Endometrium (tissue), 2 donors: ENCODE results near the gene SPTLC2.
"Not testable (repeated sequence)": the region's sequence is repeated elsewhere in the genome, so short reads cannot be mapped to it uniquely, and the experiment has no call there.

Source experiments
- FAIRE-seq: peaks from 2 replicates; lab custom pipeline; 2012; peaks lifted over from hg19 to GRCh38; lab: Jason Lieb, UNC
- donor health status: control.
- donor health status: control.

SPTLC2 gene

GRCh38 chr14:77616454-77617229, at the start of gene SPTLC2:
Gene SPTLC2, minus strand, starts transcription at chr14:77616637. Its CDS starts 58 bp downstream, at chr14:77616579.
- FAIRE-seq: peak; percentile 99

DNA sequence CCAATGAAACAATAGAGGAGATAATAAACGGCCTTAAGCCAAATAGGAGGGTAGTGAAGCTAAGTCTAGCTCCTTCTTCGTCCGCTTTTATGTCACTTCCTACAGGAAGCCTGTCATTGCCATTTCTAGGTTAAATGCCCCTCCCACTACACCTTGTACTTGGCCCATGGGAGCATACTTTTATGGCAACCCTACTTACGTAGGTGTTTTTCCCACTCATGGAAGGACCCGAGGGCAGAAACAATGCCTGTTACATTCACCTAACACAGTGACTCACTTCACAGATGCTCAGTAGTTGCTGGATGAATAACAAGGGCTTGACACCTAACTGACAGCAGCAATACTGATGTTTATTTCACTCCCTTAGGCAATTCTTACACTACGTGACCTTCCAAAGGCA, 46.9 kb upstream of the SPTLC2 start:
- FAIRE-seq: no peak

DNA sequence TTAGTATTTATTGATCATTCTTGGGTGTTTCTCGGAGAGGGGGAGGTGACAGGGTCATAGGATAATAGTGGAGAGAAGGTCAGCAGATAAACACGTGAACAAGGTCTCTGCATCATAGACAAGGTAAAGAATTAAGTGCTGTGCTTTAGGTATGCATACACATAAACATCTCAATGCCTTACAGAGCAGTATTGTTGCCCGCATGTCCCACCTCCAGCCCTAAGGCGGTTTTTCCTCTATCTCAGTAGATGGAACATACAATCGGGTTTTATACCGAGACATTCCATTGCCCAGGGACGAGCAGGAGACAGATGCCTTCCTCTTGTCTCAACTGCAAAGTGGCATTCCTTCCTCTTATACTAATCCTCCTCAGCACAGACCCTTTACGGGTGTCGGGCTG, 45.1 kb upstream of the SPTLC2 start:
- FAIRE-seq: not testable (repeated sequence)

- no peak for FAIRE-seq
Measured at GRCh38 chr14:77660754-77661153, 44.3 kb upstream of the SPTLC2 start.

DNA sequence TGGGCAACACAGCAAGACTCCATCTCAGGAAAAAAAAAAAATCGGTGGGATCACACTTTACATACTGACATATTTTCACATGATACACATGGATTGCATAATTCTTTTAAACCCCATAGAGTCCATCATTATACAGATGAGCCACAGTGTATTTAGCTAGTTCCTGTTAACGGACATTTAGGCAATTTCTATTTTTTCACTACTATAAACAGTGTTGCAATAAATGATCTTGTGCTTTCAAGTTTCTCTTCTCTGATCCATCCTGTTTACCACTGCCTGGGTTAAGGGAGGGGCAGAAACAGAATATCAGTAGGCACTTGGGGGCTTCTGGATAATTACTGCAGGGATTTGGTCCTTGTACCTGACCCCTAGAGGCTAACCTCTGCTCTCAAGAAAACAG, 43.4 kb upstream of the SPTLC2 start:
- FAIRE-seq: no peak

DNA sequence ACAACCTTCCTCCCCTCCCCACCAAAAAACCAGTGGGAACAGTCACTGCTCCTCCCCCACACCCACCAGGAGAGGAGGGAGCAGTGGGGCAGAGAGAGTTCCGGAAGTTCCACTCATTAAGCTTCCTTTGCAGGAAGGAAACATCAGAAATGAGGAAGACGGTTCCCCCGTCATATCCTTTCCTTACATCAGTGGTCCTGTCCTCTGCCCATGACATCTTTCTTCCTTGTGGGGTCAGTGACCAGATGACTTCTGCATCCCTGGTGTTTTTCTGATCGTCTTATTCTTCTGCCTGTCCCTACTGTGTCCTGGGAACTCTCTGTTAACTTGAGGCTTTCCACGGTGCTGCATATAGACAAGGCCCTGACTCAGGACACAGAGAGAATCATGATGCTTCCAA, 40.8 kb upstream of the SPTLC2 start:
- no peak for FAIRE-seq

DNA sequence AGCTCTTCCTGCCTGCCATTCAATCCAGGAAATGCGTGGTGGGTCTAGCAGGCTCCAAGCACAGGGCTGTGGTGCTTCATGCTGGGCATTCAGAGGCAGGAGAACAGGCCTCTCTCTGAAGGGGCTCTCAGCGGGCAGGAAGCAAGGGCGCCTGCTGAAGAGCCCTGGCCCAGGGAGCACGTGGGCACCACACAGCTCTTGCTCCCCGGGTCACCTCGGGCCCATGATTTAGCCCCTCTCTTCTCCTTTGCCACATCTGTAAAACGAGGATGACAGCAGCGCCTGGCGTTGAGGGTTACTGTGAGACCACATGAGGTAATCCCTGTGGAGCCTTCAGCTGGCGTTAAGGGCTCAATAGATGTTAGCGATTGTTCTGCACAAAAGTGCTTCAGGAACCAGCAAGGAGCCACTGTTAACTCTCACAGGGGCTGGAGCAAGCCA, 37.6 kb upstream of the SPTLC2 start:
- no peak for FAIRE-seq

DNA sequence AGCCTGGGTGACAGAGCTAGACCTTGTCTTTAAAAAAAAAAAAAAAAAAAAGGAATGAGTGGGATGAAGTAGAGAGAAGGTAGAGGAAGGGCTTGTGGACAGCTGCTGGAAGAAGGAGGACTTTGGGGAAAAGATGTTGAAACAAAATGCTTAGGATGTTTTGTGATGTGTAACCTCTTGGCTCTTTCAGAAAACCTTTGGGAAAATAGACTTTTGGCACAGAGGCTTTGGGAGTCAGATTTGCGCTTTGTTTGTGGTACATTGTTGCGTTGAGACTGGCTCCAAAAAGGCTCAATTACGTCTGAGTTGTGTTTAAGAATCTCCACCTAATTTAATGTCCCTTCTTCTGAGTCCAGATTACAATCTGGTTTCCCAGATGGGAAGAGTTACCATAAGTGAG, 32.9 kb upstream of the SPTLC2 start:
- FAIRE-seq: no peak

- no peak for FAIRE-seq
Measured at GRCh38 chr14:77648520-77649200, 32.2 kb upstream of the SPTLC2 start.

DNA sequence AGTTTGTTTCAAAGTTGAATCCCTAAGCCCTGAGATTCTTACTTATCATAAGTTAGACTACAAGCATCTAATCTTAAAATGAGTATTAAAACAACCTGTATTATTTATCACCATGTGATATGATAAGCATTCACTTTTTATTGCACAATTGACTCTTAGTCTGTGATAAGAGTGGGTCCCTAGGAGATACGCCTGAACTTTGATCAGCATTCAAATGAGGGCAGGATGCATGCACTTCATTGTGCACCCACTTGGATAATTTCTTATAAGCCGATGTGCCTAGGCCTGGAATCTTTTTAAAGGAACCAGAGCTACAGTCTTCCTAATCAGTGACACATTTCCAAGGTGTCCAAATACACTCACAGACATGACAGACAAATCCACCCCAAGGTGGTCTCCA, 31.4 kb upstream of the SPTLC2 start:
- no peak for FAIRE-seq

DNA sequence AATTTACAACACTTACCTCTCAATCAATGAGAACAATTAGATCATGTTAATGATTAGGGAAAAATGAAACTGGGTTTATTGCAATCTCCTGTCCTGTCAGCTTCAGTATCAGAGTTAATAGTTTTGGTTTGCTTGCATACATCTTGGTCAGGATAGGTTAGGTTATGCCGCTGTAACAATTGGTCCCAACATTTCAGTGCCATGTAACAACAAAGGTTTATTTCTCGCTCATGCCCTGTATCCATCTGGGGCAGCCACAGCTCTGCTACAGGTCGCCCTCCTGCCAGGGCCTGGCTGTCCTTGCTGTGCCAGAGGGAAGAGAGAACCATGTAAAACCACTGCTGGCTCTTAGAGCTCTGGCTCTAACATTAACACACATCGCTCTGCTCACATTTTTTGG, 30.5 kb upstream of the SPTLC2 start:
- FAIRE-seq: no peak

DNA sequence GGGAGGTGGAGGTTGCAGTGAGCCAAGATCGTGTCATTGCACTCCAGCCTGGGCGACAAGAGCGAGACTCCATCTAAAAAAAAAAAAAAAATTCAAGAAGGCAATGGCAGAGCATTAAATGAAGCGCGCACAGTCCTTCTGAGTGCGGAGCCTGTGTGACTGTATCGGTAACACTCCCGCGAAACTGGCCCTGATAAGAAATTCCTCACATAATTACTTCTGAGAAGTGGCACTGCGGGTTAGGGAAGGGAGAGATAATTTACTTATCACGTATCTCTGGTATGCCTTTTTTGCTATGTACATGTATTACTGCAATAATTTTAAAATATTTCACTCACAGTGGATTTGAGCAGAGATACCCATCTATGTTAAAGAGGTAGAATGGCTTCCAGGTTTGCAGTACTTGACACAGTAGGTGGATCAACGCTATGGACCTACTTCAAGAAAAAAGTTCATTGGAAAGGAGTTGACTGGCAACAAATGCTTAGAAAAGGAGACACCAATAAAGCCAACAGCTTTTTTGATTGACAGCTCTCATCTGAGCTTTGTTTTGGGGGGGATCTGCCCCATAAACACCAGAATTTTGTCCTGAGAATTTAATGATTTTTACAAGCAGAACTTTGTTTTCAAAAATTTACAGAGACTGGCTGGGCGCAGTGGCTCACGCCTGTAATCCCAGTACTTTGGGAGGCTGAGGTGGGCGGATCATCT, 29.2 kb upstream of the SPTLC2 start:
- FAIRE-seq: no peak

DNA sequence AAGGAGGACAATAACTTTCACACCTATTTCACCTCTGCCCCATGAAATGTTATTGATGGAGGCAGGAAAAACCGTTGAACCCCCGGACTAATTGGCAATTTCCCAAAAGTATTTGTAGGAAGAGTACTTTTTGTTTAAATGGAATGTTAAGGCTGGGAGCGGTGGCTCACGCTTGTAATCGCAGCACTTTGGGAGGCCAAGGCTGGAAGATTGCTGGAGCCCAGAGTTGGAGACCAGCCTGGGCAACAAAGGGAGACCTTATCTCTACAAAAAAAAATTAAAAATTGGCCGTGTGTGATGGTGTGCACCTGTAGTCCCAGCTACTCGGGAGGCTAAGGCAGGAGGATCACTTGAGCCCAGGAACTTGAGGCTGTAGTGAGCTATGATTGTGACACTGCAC, 26.0 kb upstream of the SPTLC2 start:
- FAIRE-seq: no peak

GRCh38 chr14:77641534-77642341, 25.3 kb upstream of the SPTLC2 start:
- FAIRE-seq: no peak

GRCh38 chr14:77640756-77641533, 24.5 kb upstream of the SPTLC2 start:
- FAIRE-seq: no peak

DNA sequence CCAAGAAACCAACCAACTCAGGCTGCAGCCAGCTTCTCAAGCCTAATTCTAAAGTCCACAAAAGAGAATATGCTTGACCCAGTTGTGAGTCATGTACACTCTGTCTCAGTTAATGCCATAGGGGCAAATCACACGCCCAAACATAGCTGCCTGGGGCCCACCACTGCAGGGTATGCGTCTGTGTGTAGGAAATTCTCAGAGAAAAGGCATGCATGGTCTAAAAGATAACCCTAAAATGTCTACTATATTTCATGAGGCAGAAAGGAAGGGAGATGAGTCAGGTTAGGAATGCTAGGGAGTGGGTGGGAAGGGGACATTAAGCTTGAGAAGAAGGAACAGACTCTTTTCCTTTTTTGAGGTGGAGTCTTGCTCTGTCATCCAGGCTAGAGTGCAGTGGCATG, 22.3 kb upstream of the SPTLC2 start:
- FAIRE-seq: no peak

- not testable (repeated sequence) for FAIRE-seq
Measured at GRCh38 chr14:77635869-77636268, 19.4 kb upstream of the SPTLC2 start.

DNA sequence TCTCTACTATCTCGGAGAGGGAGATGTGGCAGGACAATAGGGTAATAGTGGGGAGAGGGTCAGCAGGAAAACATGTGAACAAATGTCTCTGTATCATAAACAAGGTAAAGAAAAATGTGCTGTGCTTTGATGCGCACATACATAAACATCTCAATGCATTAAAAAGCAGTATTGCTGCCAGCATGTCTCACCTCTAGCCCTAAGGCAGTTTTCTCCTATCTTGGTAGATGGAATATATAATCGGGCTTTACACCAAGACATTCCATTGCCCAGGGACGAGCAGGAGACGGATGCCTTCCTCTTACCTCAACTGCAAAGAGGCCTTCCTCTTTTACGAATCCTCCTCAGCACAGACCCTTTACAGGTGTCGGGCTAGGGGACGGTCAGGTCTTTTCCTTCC, 19.0 kb upstream of the SPTLC2 start:
- not testable (repeated sequence) for FAIRE-seq

GRCh38 chr14:77630111-77630510, 13.7 kb upstream of the SPTLC2 start:
- no peak for FAIRE-seq

GRCh38 chr14:77625360-77625759, 8.9 kb upstream of the SPTLC2 start:
- no peak for FAIRE-seq

DNA sequence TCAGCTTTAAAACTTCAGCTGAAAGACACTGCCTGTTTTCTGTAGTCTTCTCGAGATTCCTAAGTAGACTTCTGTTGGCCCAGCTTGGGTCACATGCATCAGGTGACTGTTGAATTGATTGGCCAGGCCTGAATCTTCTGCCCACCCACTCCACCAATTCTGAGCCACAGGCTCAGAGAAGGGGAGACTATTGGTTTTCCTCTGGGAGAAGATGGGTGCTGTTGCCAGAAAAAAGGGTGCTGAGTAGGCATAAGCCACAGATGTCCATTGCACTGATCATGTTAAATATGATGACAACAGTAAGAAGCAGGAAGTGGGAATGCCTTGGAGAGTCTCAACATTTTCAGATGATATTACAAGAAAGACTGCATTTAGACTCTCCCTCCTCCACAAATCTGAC, 6.8 kb upstream of the SPTLC2 start:
- FAIRE-seq: no peak
